Eye (tissue), 1 donor: ENCODE data around the gene SCARF2.

ENCODE experiments used
- DNase-seq: peaks from one replicate; pipeline ENCODE4 v3.0.0-alpha.2; 2015

Gene SCARF2

DNA sequence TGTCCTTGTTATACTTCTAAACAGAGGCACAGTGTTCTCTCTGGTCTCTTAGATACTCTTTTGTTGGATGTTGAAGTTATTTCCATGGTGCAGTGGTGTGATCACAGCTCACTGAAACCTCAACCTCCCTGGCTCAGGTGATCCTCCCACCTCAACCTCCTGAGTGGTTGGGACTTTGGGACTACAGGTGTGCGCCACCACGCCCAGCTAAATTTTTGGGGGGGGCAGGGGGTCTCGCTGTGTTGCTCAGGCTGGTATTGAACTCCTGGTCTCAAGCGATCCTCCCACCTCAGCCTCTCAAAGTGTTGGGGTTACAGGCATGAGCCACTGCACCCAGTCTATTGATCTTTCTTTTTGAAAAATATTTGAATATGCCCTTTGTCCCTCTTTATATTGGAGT, 28.7 kb downstream of the SCARF2 start:
- no peak for DNase-seq

GRCh38 chr22:20407829-20408228, 29.8 kb downstream of the SCARF2 start:
- no peak for DNase-seq

DNA sequence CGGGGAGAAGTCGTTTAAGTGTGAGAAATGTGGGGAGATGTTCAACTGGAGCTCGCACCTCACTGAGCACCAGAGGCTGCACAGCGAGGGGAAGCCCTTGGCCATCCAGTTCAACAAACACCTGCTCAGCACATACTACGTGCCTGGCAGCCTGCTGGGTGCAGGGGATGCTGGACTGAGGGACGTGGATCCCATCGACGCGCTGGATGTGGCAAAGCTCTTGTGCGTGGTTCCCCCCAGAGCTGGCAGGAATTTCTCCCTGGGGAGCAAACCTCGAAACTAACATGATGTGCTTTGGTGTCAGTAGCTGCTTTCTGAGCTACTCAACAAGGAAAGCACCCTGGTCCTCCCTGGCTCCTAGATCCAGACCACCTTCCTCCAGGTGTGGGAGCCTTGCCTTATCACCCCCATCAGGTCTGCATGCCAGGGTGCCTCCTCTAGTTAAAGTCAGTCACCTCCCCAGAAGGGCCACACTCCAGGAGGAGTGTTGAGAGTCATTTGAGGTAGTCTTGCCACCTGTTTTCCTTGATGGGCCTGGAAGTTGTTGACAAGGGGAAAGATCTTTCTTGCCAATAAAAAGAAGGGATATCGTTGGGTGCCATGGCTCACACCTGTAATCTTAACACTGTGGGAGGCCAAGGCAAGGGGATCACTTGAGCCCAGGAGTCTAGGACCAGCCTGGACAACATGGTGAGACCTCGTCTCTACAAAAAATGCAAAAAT, 30.8 kb downstream of the SCARF2 start:
- no peak for DNase-seq

GRCh38 chr22:20405931-20406685, 31.5 kb downstream of the SCARF2 start:
- no peak for DNase-seq

GRCh38 chr22:20405291-20405930, 32.2 kb downstream of the SCARF2 start:
- no peak for DNase-seq

- no peak for DNase-seq
Observed at GRCh38 chr22:20404881-20405280, 32.7 kb downstream of the SCARF2 start.

- no peak for DNase-seq
Observed at GRCh38 chr22:20403779-20404140, 33.9 kb downstream of the SCARF2 start.

DNA sequence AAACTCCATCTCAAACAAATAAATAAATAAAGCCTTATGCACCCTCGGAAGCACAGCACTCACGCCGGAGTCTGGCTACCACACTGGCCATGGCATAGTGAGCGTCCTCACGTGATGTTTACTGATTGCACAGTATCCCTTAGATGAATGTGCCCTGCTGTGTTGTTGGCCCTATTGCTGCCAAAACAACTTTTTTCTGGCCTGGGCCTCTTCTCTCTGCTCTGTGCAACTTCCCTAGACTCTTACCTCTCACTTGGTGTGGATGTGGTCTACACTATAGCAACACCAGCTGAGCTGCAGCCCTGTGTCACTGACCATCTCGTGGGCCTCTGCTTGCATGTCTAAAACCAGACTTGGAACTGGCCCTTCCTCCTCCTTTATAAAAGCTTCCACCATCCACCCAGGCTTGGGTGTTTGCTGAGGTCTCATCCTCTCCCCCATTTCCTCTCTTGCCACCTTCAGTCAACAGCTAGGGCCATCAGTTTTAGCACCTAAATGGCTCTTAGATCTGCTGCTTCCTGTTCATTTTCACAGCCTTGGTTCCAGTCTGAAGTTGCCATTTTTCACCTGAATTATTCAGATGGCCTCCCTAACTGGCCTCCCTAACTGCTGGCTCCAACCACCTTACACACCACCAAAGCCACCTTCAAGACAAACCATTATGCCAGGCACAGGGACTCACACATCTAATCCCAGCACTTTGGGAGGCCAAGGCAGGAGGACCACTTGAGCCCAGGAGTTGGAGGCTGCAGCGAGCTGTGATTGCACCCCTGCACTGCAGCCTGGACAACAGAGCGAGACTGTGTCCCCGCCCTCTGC, 34.5 kb downstream of the SCARF2 start:
- DNase-seq, result no peak

DNA sequence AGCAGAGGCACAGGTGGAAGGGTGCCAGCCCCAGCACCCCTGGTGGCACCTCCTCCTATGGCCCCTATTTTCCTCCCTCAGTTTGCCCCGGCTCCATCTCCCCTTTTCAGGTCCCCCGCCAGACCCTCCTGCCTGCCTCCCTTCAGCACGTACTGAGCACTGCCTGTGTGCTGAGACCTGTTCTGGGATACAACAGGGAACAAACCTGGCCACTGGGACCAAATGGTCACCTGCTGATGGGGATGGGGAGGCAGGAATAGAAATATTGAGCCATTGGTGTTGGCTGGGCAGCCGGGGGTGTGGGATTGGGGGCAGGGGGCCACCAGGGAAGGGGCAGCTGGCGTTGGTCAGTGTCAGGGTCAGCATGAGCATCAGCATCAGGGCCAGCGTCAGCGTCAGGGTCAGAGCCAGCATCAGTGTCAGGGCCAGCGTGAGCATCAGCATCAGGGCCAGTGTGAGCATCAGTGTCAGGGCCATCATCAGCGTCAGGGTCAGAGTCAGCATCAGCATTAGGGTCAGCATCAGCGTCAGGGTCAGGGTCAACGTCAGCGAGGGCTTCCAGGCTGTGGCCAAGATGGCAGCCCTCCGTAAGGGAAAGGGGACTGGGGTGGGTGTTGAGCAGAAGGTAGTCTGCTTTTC, 36.1 kb downstream of the SCARF2 start:
- DNase-seq, result no peak

- no peak for DNase-seq
Observed at GRCh38 chr22:20400606-20401375, 36.8 kb downstream of the SCARF2 start.

- no peak for DNase-seq
Observed at GRCh38 chr22:20399866-20400605, 37.6 kb downstream of the SCARF2 start.

DNA sequence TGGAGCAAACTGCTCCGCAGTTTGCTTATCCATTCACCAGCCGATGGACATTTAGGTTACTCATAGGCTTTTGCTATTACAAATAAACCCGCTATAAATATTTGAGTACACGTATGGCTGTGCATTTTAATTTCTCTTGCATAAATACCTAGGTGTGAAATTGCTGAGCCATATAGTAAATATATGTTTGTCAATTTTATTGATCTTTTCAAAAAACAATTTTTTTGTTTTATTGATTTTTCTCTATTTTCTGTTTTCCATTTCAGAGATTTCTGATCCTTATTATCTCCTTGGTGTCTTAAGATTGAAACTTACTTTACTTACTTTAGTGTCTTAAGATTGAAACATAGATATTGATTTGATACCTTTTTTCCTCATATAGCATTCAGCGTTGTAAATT, 39.2 kb downstream of the SCARF2 start:
- DNase-seq, result no peak

GRCh38 chr22:20397498-20397897, 40.1 kb downstream of the SCARF2 start:
- DNase-seq, result no peak

- no peak for DNase-seq
Observed at GRCh38 chr22:20396639-20397038, 41.0 kb downstream of the SCARF2 start.

DNA sequence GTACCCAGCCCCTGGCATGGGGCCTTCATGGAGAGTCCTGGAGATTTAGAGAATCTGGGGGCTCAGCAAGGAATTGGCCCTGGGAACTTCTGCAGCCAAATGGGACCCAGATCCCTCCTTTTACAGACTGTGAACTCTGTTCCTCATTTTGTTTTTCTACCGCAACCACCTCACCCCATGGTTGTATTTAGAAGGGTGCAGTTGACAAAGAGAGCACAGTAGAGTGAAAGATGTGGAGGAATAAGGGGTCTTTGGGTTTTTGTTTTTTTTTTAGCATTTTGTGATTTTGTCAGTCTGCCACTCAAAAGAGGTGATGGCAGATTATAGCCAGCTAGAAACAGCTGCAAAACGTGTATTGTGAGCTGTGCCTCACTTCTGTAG, 41.7 kb downstream of the SCARF2 start:
- no peak for DNase-seq

- no peak for DNase-seq
Observed at GRCh38 chr22:20395181-20395906, 42.3 kb downstream of the SCARF2 start.

DNA sequence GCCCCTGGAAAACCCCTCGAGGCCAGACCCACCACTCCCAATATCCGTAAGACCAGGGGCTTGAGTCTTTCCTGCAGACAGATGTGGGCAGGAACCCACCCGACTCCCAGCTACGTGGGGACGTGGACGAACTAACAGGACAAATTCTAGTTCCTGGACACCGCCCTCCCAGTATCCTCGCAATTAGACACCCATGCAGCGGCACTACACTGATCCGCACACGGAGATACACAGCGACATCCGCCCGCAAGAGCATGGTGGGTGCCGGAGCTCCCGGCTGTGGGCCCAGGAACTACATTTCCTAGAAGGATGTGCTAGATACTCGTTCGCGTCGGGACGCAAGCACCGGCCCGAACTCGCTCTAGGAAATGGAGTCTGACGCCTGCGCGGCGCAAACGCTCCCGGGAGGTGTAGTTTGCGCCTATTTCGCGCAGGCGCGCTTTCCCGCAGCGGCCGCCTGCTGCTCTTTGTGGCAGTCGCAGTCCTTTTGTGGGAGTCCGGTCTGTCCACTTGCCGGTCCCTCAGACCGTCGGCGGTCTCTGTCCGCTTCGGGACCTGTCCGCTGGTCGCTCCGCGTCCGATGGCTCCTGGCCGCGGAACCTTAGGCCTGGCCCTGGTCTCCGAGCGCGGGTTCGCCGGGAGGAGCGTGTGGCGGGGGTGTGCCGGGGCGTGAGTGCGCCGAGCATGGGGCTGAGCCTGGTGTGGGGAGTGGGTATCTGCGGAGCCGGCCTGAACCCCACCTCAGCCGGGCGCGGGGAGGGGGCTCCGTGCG, 43.7 kb downstream of the SCARF2 start, which contains the start of gene ZNF74:
Gene ZNF74, plus strand, starts transcription at position 447 of the 772 bp plus-strand sequence. CDS start 478 bp downstream, outside the sequence.
- peak; percentile 97 for DNase-seq

DNA sequence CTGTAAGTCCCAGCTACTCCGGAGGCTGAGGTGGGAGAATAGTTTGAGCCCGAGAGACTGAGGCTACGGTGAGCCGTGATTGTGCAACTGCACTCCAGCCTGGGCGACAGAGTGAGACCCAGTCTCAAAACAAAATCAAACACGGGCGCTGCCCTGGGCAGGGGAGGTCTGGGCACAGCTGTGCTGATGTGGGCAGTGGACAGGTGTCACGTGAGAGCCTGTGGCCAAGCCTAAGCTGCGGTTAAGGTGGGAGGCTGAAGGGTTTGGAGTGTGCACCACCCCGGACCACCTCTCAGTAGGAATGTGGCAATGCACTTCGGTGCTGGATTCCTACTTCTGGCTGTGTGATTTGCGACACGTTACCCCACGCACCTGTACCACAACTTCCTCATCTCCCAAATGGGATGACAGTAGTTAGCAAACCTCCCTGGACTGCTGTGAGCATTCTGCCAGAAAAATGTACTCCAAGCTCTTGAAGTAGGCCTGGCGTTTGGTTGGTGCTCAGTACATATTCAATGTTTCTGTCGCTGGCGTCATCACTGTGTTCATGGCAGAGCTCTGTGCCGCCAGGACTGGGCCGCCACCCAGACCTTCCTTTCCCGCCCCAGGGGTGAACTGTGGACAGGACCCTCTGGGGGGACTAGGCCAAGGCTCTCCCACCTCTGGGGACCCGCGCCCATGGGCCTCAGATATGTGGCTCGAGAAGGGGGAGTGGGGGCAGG, 44.5 kb downstream of the SCARF2 start:
- no peak for DNase-seq
